GM18505 (cell line): ENCODE measurements around the gene CCDC192.

Experiments used
- ATAC-seq: cut with Tn5 transposase; IDR thresholded peaks from one replicate; pipeline ENCODE4 v1.9.1; 2021; ENCODE audit not compliant: unreplicated experiment
- POLR2A ChIP-seq: IDR thresholded peaks from 4 replicates; pipeline ENCODE4 v1.6.1; 2011; ENCODE audit warnings: borderline replicate concordance; ENCODE audit not compliant: insufficient read depth, insufficient read length; ENCODE audit errors: extremely low read depth

Gene CCDC192

GRCh38 chr5:127967983-127968592, 264.9 kb downstream of the CCDC192 start:
- no peak for TF ChIP-seq POLR2A
- no peak for ATAC-seq

GRCh38 chr5:127969002-127969401, 265.8 kb downstream of the CCDC192 start:
- no peak for ATAC-seq
- no peak for TF ChIP-seq POLR2A

GRCh38 chr5:127969651-127970050, 266.5 kb downstream of the CCDC192 start:
- ATAC-seq, result no peak

GRCh38 chr5:127970081-127970480, 266.9 kb downstream of the CCDC192 start:
- no peak for ATAC-seq
- no peak for TF ChIP-seq POLR2A

More at GRCh38 chr5:127969651-127970050, 266.5 kb downstream of the CCDC192 start:
- no peak for TF ChIP-seq POLR2A

- no peak for ATAC-seq
- no peak for TF ChIP-seq POLR2A
These were observed 267.7 kb downstream of the CCDC192 start for GRCh38 chr5:127970854-127971425.

- TF ChIP-seq POLR2A, result no peak
- ATAC-seq, result no peak
These were observed 272.8 kb downstream of the CCDC192 start for GRCh38 chr5:127975961-127976360.

- TF ChIP-seq POLR2A, result no peak
- ATAC-seq, result no peak
These were observed 273.3 kb downstream of the CCDC192 start for GRCh38 chr5:127976525-127976924.

- ATAC-seq, result no peak
- no peak for TF ChIP-seq POLR2A
These were observed 274.0 kb downstream of the CCDC192 start for GRCh38 chr5:127976991-127977717.

- no peak for ATAC-seq
- no peak for TF ChIP-seq POLR2A
These were observed 275.6 kb downstream of the CCDC192 start for GRCh38 chr5:127978738-127979300.

- no peak for ATAC-seq
- no peak for TF ChIP-seq POLR2A
These were observed 276.3 kb downstream of the CCDC192 start for GRCh38 chr5:127979475-127979874.

GRCh38 chr5:127980843-127981242, 277.7 kb downstream of the CCDC192 start:
- ATAC-seq, result no peak
- TF ChIP-seq POLR2A, result no peak

GRCh38 chr5:127981498-127981897, 278.3 kb downstream of the CCDC192 start:
- no peak for TF ChIP-seq POLR2A
- ATAC-seq, result no peak

- ATAC-seq, result no peak
- TF ChIP-seq POLR2A, result no peak
These were observed 282.7 kb downstream of the CCDC192 start for GRCh38 chr5:127985811-127986325.
